ENCODE measurements around the gene KRTAP17-1. TPM values are rescaled to one million over a fixed set of nuclear protein-coding genes. Genes with fewer than 3 reads are reported as not detected.
"Not testable (repeated sequence)": the region's sequence is repeated elsewhere in the genome, so short reads cannot be mapped to it uniquely, and the experiment has no call there.

The KRTAP17-1 gene
- polyA plus RNA-seq, 6 donors from 2014 or later, result not detected

DNA sequence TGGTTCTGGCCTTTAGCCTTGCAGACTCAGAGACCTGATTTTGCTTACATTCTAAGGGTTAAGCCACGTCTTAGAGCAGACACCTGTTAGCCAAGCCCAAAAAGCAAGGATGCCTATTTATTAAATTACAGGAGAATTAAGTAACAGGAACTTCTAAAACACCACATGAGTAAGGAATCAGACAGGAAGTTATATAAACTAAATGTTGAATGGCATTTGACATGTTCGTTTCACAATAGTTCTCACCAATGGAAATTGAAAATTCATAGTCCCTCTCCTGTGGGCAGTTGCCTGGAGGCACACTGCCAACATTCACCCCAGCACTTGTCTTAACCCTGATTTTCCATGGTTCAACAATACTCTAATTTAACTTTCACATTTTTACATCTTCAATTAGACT is 31.0 kb downstream of the KRTAP17-1 start:
- DNase-seq, result no peak
- Mint-ChIP-seq H3K9me3 (peaks cover 0 to 5% (median 0%) of the 10 kb centered on the region in 7 donors), H3K27ac (no peak overlapping the region), H3K4me1 (peaks cover 0 to 14% (median 6%) of the 10 kb centered on the region in 3 donors), H3K36me3 (no peaks in the 10 kb centered on the region), H3K4me3 (no peak overlapping the region), H3K27me3 (peaks cover 8 to 19% (median 12%) of the 10 kb centered on the region in 3 donors)
- no peak for ATAC-seq (ENCODE audit: low read depth in 2 of 2)

DNA sequence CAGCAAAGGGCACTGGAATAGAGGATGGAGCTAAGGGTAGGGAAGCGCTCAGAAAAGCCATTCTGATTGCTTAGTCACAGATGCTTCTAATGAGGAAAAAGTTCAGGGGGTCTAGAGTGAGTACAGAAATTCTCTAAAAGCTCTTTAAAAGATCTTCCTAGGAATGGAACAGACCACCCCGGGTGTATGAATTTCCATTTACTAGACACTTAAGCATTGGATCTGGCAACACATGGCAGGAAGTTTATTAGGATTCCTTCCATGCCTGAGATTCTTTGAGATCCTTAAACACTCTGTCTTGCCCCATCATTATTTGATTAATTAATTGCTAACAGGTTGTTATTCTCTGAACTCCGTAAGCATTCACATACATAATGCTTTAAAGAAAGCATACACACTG is 31.5 kb downstream of the KRTAP17-1 start:
- H3K27me3 Mint-ChIP-seq, result peaks cover 8 to 19% (median 17%) of the 10 kb centered on the region in 3 donors
- H3K4me3 Mint-ChIP-seq, result no peak overlapping the region
- H3K4me1 Mint-ChIP-seq, result peaks cover 0 to 13% (median 6%) of the 10 kb centered on the region in 3 donors
- DNase-seq (no peak), ATAC-seq (ENCODE audit: low read depth in 2 of 2) (no peak)
- H3K36me3 Mint-ChIP-seq, result no peaks in the 10 kb centered on the region
- H3K9me3 Mint-ChIP-seq, result peaks cover 0 to 6% (median 0%) of the 10 kb centered on the region in 7 donors
- H3K27ac Mint-ChIP-seq, result peak overlapping the region in 1 of 6 donors; percentile 33

DNA sequence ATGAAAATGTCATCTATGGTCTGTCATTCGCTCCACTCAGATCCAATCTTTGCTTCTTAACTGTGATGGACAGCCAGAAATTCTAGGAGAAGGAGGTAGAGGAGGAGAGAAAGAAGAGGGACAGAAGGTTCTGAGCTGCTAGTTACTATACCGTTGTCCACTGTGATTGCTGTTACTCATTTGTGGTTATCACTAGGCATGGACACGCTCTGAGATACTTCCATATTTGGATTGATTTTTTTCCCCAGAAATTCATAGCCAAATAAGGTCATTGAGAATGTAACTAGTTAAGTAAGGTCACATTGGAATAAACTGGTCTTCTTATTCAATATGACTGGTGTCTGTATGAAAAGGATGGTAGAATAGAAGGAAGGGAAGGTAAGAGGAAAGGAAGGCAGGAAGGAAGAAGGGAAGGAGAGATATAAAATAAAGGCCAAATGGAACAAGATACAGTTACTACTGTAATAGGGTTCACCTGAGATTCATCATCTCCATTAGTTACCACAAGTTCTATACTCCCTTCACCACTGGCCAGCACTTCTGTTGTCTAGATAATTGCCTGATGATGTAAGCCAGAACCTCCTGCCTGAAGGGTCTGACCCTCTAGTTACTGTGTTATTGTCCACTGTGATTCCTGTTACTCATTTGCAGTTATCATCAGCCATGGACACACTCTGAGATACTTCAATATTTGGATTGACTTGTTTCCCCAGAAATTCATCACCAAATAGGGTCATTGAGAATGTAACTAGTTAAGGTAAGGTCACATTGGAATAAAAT is 37.1 kb downstream of the KRTAP17-1 start:
- ATAC-seq (ENCODE audit: low read depth in 2 of 2) (no peak), DNase-seq (no peak)
- no peak overlapping the region for H3K27ac Mint-ChIP-seq
- peaks cover 0 to 10% (median 4%) of the 10 kb centered on the region in 3 donors for H3K4me1 Mint-ChIP-seq
- no peak overlapping the region for H3K4me3 Mint-ChIP-seq
- peaks cover 0 to 6% (median 0%) of the 10 kb centered on the region in 7 donors for H3K9me3 Mint-ChIP-seq
- H3K36me3 Mint-ChIP-seq, result no peaks in the 10 kb centered on the region
- peaks cover 30 to 42% (median 42%) of the 10 kb centered on the region in 3 donors for H3K27me3 Mint-ChIP-seq

DNA sequence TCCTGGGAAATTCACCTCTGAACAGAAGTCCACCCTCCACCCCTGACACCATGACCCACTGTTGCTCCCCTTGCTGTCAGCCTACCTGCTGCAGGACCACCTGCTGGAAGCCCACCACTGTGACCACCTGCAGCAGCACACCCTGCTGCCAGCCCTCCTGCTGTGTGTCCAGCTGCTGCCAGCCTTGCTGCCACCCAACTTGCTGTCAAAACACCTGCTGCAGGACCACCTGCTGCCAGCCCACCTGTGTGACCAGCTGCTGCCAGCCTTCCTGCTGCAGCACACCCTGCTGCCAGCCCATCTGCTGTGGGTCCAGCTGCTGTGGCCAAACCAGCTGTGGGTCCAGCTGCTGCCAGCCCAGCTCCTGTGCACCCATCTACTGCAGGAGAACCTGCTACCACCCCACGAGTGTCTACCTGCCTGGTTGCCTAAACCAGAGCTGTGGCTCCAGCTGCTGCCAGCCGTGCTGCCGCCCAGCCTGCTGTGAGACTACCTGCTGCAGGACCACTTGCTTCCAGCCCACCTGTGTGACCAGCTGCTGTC is 39.8 kb downstream of the KRTAP17-1 start, which contains the start of gene KRTAP9-7:
TSS of gene KRTAP9-7 (plus strand) at position 51 of the 543 bp plus-strand sequence. CDS start at position 51, 0 bp downstream.
- H3K27me3 Mint-ChIP-seq, result peaks cover 27 to 46% (median 39%) of the 10 kb centered on the region in 3 donors
- peaks cover 2 to 14% (median 8%) of the 10 kb centered on the region in 3 donors for H3K4me1 Mint-ChIP-seq
- not testable (repeated sequence) for H3K4me3 Mint-ChIP-seq; DNase-seq; H3K36me3 Mint-ChIP-seq; H3K9me3 Mint-ChIP-seq; ATAC-seq (ENCODE audit: low read depth in 2 of 2)
- peak within 1 kb of the TSS in 3 of 6 donors; percentile 27 to 66 (median 31) for H3K27ac Mint-ChIP-seq

DNA sequence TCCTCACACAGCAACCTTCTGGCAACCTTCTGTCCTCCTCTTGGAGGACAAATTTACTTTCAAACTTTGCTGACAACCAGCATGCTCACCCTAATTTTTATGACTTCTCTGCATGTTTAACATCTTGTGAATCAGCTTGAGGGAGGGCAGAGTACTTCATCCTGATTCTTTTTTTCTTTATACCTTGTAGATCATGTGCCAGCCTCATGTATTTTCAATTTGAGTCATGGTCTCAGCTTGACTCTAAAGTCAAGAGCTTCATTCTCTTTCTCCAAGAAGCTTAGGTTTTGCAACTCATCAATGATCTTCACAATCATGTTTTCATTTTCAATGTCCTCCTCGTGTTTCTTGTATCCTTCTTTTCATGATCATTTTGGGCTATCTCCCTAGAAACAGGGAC is 43.7 kb downstream of the KRTAP17-1 start:
- H3K4me1 Mint-ChIP-seq, result peaks cover 2 to 14% (median 14%) of the 10 kb centered on the region in 3 donors
- H3K27me3 Mint-ChIP-seq, result peaks cover 19 to 35% (median 29%) of the 10 kb centered on the region in 3 donors

DNA sequence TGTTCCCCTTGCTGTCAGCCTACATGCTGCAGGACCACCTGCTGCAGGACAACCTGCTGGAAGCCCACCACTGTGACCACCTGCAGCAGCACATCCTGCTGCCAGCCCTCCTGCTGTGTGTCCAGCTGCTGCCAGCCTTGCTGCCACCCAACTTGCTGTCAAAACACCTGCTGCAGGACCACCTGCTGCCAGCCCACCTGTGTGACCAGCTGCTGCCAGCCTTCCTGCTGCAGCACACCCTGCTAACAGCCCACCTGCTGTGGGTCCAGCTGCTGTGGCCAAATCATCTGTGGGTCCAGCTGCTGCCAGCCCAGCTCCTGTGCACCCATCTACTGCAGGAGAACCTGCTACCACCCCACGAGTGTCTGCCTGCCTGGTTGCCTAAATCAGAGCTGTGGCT is 44.2 kb downstream of the KRTAP17-1 start:
- H3K27ac Mint-ChIP-seq, result peak overlapping the region in 1 of 6 donors; percentile 88
- H3K4me3 Mint-ChIP-seq; H3K36me3 Mint-ChIP-seq; H3K9me3 Mint-ChIP-seq; DNase-seq; ATAC-seq (ENCODE audit: low read depth in 2 of 2): not testable (repeated sequence)
- peaks cover 2 to 14% (median 12%) of the 10 kb centered on the region in 3 donors for H3K4me1 Mint-ChIP-seq
- peaks cover 19 to 33% (median 25%) of the 10 kb centered on the region in 3 donors for H3K27me3 Mint-ChIP-seq

More for the DNA sequence above, 43.7 kb downstream of the KRTAP17-1 start:
- DNase-seq (no peak), ATAC-seq (ENCODE audit: low read depth in 2 of 2) (no peak)
- peaks cover 0 to 5% (median 0%) of the 10 kb centered on the region in 7 donors for H3K9me3 Mint-ChIP-seq
- peak overlapping the region in 1 of 6 donors; percentile 88 for H3K27ac Mint-ChIP-seq
- no peaks in the 10 kb centered on the region for H3K36me3 Mint-ChIP-seq
- H3K4me3 Mint-ChIP-seq, result no peak overlapping the region

DNA sequence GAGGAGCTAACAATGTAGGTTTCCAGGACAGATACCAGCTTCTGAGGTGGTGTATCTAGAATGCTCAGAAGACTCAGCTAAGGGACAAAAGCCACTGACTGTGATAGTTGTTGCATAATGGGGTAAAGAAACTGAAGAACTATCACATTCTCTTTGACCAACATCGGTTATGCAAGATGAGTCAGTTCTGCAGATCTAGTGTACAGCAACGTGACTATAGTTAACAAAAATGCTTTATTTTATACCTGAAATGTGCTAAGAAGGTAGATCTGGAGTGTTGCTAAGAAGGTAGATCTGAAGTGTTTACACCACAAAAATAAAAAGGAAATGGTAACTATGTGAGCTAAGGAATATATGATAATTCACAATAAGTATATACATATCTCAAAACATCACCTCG is 47.8 kb downstream of the KRTAP17-1 start:
- H3K27ac Mint-ChIP-seq, result no peak overlapping the region
- H3K9me3 Mint-ChIP-seq, result peaks cover 0 to 5% (median 0%) of the 10 kb centered on the region in 7 donors
- no peak for DNase-seq
- H3K4me1 Mint-ChIP-seq, result peaks cover 5 to 18% (median 10%) of the 10 kb centered on the region in 3 donors
- H3K27me3 Mint-ChIP-seq, result peaks cover 26 to 28% (median 27%) of the 10 kb centered on the region in 3 donors
- ATAC-seq (ENCODE audit: low read depth in 2 of 2), result no peak
- H3K4me3 Mint-ChIP-seq, result no peak overlapping the region
- H3K36me3 Mint-ChIP-seq, result peaks cover 0 to 4% of the 10 kb centered on the region in 2 donors

DNA sequence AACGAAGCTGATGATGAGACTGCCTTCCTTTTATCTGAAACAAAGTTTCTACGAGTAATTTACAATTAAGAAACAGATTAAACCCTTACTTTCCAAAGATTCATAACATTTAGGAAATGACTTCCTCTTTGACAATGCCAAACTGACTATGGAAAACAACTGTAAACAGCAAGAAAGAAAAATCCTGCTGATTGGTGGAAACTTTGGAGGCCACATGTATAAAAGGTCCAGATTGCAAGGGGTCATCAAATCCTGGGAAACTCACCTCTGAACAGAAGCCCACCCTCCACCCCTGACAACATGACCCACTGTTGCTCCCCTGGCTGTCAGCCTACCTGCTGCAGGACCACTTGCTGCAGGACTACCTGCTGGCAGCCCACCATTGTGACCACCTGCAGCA is 50.4 kb downstream of the KRTAP17-1 start, which contains the start of gene KRTAP9-6:
TSS of gene KRTAP9-6 (plus strand) at position 301 of the 400 bp plus-strand sequence. CDS start at position 301, 0 bp downstream.
- ATAC-seq (ENCODE audit: low read depth in 2 of 2) (no peak), DNase-seq (no peak)
- Mint-ChIP-seq H3K4me3 (no peak within 1 kb of the TSS), H3K4me1 (peaks cover 0 to 18% (median 12%) of the 10 kb centered on the region in 3 donors), H3K27me3 (peaks cover 19 to 31% (median 27%) of the 10 kb centered on the region in 3 donors), H3K36me3 (peaks cover 0 to 4% of the 10 kb centered on the region in 2 donors), H3K9me3 (peaks cover 0 to 5% (median 0%) of the 10 kb centered on the region in 7 donors), H3K27ac (peak within 1 kb of the TSS in 3 of 6 donors; percentile 32 to 78 (median 33))

Other genes with a start within 250 kb of the KRTAP17-1 start
- not detected for gene KRTAP2-4, start 249.8 kb downstream of the KRTAP17-1 start, polyA plus RNA-seq (ENCODE audit: low read depth in 6 of 6)
- gene KRTAP4-7, start 231.6 kb downstream of the KRTAP17-1 start, polyA plus RNA-seq (ENCODE audit: low read depth in 6 of 6), result not detected
- gene KRTAP4-8, start 217.6 kb downstream of the KRTAP17-1 start, polyA plus RNA-seq (ENCODE audit: low read depth in 6 of 6), result not detected
- gene KRTAP4-16, start 213.5 kb downstream of the KRTAP17-1 start, polyA plus RNA-seq (ENCODE audit: low read depth in 6 of 6), result not detected
- gene KRTAP4-9, start 210.3 kb downstream of the KRTAP17-1 start, polyA plus RNA-seq (ENCODE audit: low read depth in 6 of 6), result not detected
- not detected for gene KRTAP4-11, start 197.3 kb downstream of the KRTAP17-1 start, polyA plus RNA-seq (ENCODE audit: low read depth in 6 of 6)
- 1 to 10 TPM in 2 of 6 donors, under 1 TPM in 2, not detected in 2; 0.30 to 3.3 (median 1.3) TPM for gene KRTAP4-12, start 191.5 kb downstream of the KRTAP17-1 start, polyA plus RNA-seq (ENCODE audit: low read depth in 6 of 6)
- 1 to 10 TPM in 2 of 6 donors, not detected in 4; 1.6 to 2.0 TPM for gene KRTAP4-6, start 175.2 kb downstream of the KRTAP17-1 start, polyA plus RNA-seq (ENCODE audit: low read depth in 6 of 6)
- gene KRTAP4-5, start 165.9 kb downstream of the KRTAP17-1 start, polyA plus RNA-seq (ENCODE audit: low read depth in 6 of 6), result not detected
- not detected for gene KRTAP4-4, start 155.0 kb downstream of the KRTAP17-1 start, polyA plus RNA-seq (ENCODE audit: low read depth in 6 of 6)
- gene KRTAP4-3, start 147.5 kb downstream of the KRTAP17-1 start, polyA plus RNA-seq (ENCODE audit: low read depth in 6 of 6), result not detected
- gene KRTAP4-2, start 137.5 kb downstream of the KRTAP17-1 start, polyA plus RNA-seq (ENCODE audit: low read depth in 6 of 6), result not detected
- not detected for gene KRTAP4-1, start 130.8 kb downstream of the KRTAP17-1 start, polyA plus RNA-seq (ENCODE audit: low read depth in 6 of 6)
- gene KRTAP9-1, start 125.8 kb downstream of the KRTAP17-1 start, polyA plus RNA-seq (ENCODE audit: low read depth in 6 of 6), result not detected
- gene KRTAP9-2, start 89.1 kb downstream of the KRTAP17-1 start, polyA plus RNA-seq (ENCODE audit: low read depth in 6 of 6), result not detected
- gene KRTAP9-3, start 83.3 kb downstream of the KRTAP17-1 start, polyA plus RNA-seq (ENCODE audit: low read depth in 6 of 6), result not detected
- not detected for gene KRTAP9-8, start 77.7 kb downstream of the KRTAP17-1 start, polyA plus RNA-seq (ENCODE audit: low read depth in 6 of 6)
- gene KRTAP9-4, start 66.0 kb downstream of the KRTAP17-1 start, polyA plus RNA-seq (ENCODE audit: low read depth in 6 of 6), result not detected
- not detected for gene KRTAP9-9, start 60.3 kb downstream of the KRTAP17-1 start, polyA plus RNA-seq (ENCODE audit: low read depth in 6 of 6)
- not detected for gene KRTAP9-6, start 50.3 kb downstream of the KRTAP17-1 start, polyA plus RNA-seq (ENCODE audit: low read depth in 6 of 6)
- not detected for gene KRTAP9-7, start 40.0 kb downstream of the KRTAP17-1 start, polyA plus RNA-seq (ENCODE audit: low read depth in 6 of 6)
- gene KRTAP29-1, start 12.9 kb downstream of the KRTAP17-1 start, polyA plus RNA-seq (ENCODE audit: low read depth in 6 of 6), result not detected
- 1 to 10 TPM in 1 of 6 donors, under 1 TPM in 3, not detected in 2; 0.38 to 2.0 (median 0.55) TPM for gene KRTAP16-1, start 6.4 kb downstream of the KRTAP17-1 start, polyA plus RNA-seq (ENCODE audit: low read depth in 6 of 6)
- gene KRT33A, start 35.1 kb upstream of the KRTAP17-1 start, polyA plus RNA-seq (ENCODE audit: low read depth in 6 of 6), result not detected
- gene KRT33B, start 54.1 kb upstream of the KRTAP17-1 start, polyA plus RNA-seq (ENCODE audit: low read depth in 6 of 6), result not detected
- not detected for gene KRT34, start 66.6 kb upstream of the KRTAP17-1 start, polyA plus RNA-seq (ENCODE audit: low read depth in 6 of 6)
- gene KRT31, start 81.9 kb upstream of the KRTAP17-1 start, polyA plus RNA-seq (ENCODE audit: low read depth in 6 of 6), result not detected
- not detected for gene KRT37, start 108.9 kb upstream of the KRTAP17-1 start, polyA plus RNA-seq (ENCODE audit: low read depth in 6 of 6)
- gene KRT38, start 125.3 kb upstream of the KRTAP17-1 start, polyA plus RNA-seq (ENCODE audit: low read depth in 6 of 6), result not detected
- not detected for gene KRT32, start 151.7 kb upstream of the KRTAP17-1 start, polyA plus RNA-seq (ENCODE audit: low read depth in 6 of 6)
- gene KRT35, start 165.4 kb upstream of the KRTAP17-1 start, polyA plus RNA-seq (ENCODE audit: low read depth in 6 of 6), result not detected
- not detected for gene KRT36, start 174.2 kb upstream of the KRTAP17-1 start, polyA plus RNA-seq (ENCODE audit: low read depth in 6 of 6)
- gene KRT13, start 189.9 kb upstream of the KRTAP17-1 start, polyA plus RNA-seq (ENCODE audit: low read depth in 6 of 6), result not detected
- not detected for gene KRT15, start 203.2 kb upstream of the KRTAP17-1 start, polyA plus RNA-seq (ENCODE audit: low read depth in 6 of 6)
- not detected for gene KRT19, start 212.6 kb upstream of the KRTAP17-1 start, polyA plus RNA-seq (ENCODE audit: low read depth in 6 of 6)